ENCODE results near the gene NFIB. TPM values are rescaled to one million over a fixed set of nuclear protein-coding genes. Genes with fewer than 3 reads are reported as not detected.

NFIB gene
- total and polyA plus RNA-seq, 2 donors (not counting 3 experiments of a cell fraction or from before 2014, with no cell fraction given): 26.4 to 174 TPM

GRCh38 chr9:14203356-14204056 is 110.4 kb downstream of the NFIB start:
- Histone ChIP-seq H2AFZ (ENCODE audit: low read depth, low read length) (peak overlapping the region; percentile 77), H3K36me3 (ENCODE audit: control insufficient read depth in 2 of 2, extremely low read depth in 1 of 2, insufficient read depth in 2 of 2, low read length in 2 of 2) (peaks cover 3 to 4% of the 10 kb centered on the region in 2 experiments), H3K4me2 (ENCODE audit: insufficient read depth, low read length) (peak overlapping the region; percentile 78), H3K79me2 (ENCODE audit: control insufficient read depth, insufficient read depth, low read length) (peaks cover 84% of the 10 kb centered on the region), H3K27ac (ENCODE audit: insufficient read depth, low read depth, low read length) (peak overlapping the region; percentile 73), H3K4me1 (ENCODE audit: control insufficient read depth, extremely low read depth, insufficient read depth, low read length) (peaks cover 39% of the 10 kb centered on the region), H3K27me3 (ENCODE audit: control insufficient read depth in 2 of 2, insufficient read depth in 2 of 2, low read length in 2 of 2) (no peaks in the 10 kb centered on the region), H3K4me3 (replicated peaks in 1 of 3; ENCODE audit: insufficient read depth in 1 of 3, low read depth in 1 of 3, low read length in 3 of 3) (peak overlapping the region in 1 of 3 experiments; percentile 1), H3K9me3 (replicated peaks; ENCODE audit: control insufficient read depth, insufficient read depth, low read length) (no peaks in the 10 kb centered on the region), H4K20me1 (replicated peaks; ENCODE audit: control insufficient read depth, extremely low read depth, insufficient read depth, low read length) (no peaks in the 10 kb centered on the region), H3K9ac (replicated peaks; ENCODE audit: extremely low read depth, insufficient read depth, low read length) (peak overlapping the region; percentile 57), H3K9me1 (replicated peaks; ENCODE audit: control insufficient read depth, extremely low read depth, insufficient read depth, low read length) (no peaks in the 10 kb centered on the region)
- intact Hi-C loops (cut with micrococcal nuclease) (no loop called here), dilution Hi-C loops (cut with MboI; ENCODE audit: extremely low pct_ligation_motif_present, low sequenced_read_pairs) (no loop called here)
- TF ChIP-seq MYC (IDR thresholded peaks at IDR 0.05; ENCODE audit: low read depth, low read length) (no peak), POLR2AphosphoS5 (IDR thresholded peaks at IDR 0.05; ENCODE audit: insufficient read depth, low read depth, low read length) (peak; percentile 58), EZH2 (IDR thresholded peaks at IDR 0.05; ENCODE audit: borderline replicate concordance, low read depth, low read length, severe bottlenecking) (no peak), MAX (IDR thresholded peaks at IDR 0.05; ENCODE audit: insufficient read depth, insufficient read length) (no peak)
- CTCF ChIA-PET: interaction anchor here (0.9 to 2.8 kb wide), 14 partner anchors 9 to 776 kb away, joined by 3 to 12 read pairs (median 3); no protein-coding TSS in a partner anchor
- FAIRE-seq: no peak
- DNase-seq (ENCODE audit: low read depth, low spot score): peak; percentile 88
- no TSS peak for BruUV-seq (replicated peaks)
- POLR2A ChIA-PET: interaction anchor here (1.0 to 1.4 kb wide), 2 partner anchors 11 to 12 kb away, joined by 3 read pairs; no protein-coding TSS in a partner anchor

GRCh38 chr9:14198841-14199455 is 115.0 kb downstream of the NFIB start:
- no TSS peak for BruUV-seq (replicated peaks)
- intact Hi-C loops (cut with micrococcal nuclease): loop anchor here (10.0 kb wide), 1 partner anchor 164 kb away; no protein-coding TSS in a partner anchor
- peak overlapping the region; percentile 49 for H3K9ac ChIP-seq (replicated peaks; ENCODE audit: extremely low read depth, insufficient read depth, low read length)
- ChIA-PET CTCF (interaction anchor here (0.6 to 1.4 kb wide), 4 partner anchors 8 to 235 kb away, joined by 3 to 4 read pairs (median 4); no protein-coding TSS in a partner anchor), POLR2A (interaction anchor here (0.6 kb wide), 1 partner anchor 961 kb away, joined by 4 read pairs; no protein-coding TSS in a partner anchor)
- no peak overlapping the region for H3K4me3 ChIP-seq (replicated peaks in 1 of 3; ENCODE audit: insufficient read depth in 1 of 3, low read depth in 1 of 3, low read length in 3 of 3)
- H3K27me3 ChIP-seq (ENCODE audit: control insufficient read depth in 2 of 2, insufficient read depth in 2 of 2, low read length in 2 of 2): no peaks in the 10 kb centered on the region
- H3K27ac ChIP-seq (ENCODE audit: insufficient read depth, low read depth, low read length): peak overlapping the region; percentile 59
- no peak for TF ChIP-seq MAX (IDR thresholded peaks at IDR 0.05; ENCODE audit: insufficient read depth, insufficient read length)
- TF ChIP-seq POLR2AphosphoS5 (IDR thresholded peaks at IDR 0.05; ENCODE audit: insufficient read depth, low read depth, low read length): no peak
- TF ChIP-seq MYC (IDR thresholded peaks at IDR 0.05; ENCODE audit: low read depth, low read length): no peak
- TF ChIP-seq FOS (IDR thresholded peaks at IDR 0.05; ENCODE audit: borderline replicate concordance, insufficient read depth, low read length): no peak
- TF ChIP-seq POLR2A (IDR thresholded peaks at IDR 0.05; ENCODE audit: low read depth, low read length): no peak
- no peak for TF ChIP-seq GATA2 (IDR thresholded peaks at IDR 0.05; ENCODE audit: insufficient read depth, insufficient read length, low read depth, low read length)
- no peak for TF ChIP-seq CTCF (IDR thresholded peaks at IDR 0.05; ENCODE audit: extremely low read depth in 1 of 2, insufficient read depth in 1 of 2, low read depth in 1 of 2, low read length in 2 of 2)
- no peak for TF ChIP-seq JUN (IDR thresholded peaks at IDR 0.05; ENCODE audit: borderline replicate concordance, insufficient read depth, insufficient read length, low read depth)
- no peak for TF ChIP-seq EZH2 (IDR thresholded peaks at IDR 0.05; ENCODE audit: borderline replicate concordance, low read depth, low read length, severe bottlenecking)
- H2AFZ ChIP-seq (ENCODE audit: low read depth, low read length): no peak overlapping the region
- dilution Hi-C loops (cut with MboI; ENCODE audit: extremely low pct_ligation_motif_present, low sequenced_read_pairs): no loop called here
- H3K79me2 ChIP-seq (ENCODE audit: control insufficient read depth, insufficient read depth, low read length): peaks cover 83% of the 10 kb centered on the region
- FAIRE-seq (peak; percentile 26), DNase-seq (ENCODE audit: low read depth, low spot score) (peak; percentile 62)
- H3K9me1 ChIP-seq (replicated peaks; ENCODE audit: control insufficient read depth, extremely low read depth, insufficient read depth, low read length): no peaks in the 10 kb centered on the region
- H3K9me3 ChIP-seq (replicated peaks; ENCODE audit: control insufficient read depth, insufficient read depth, low read length): no peaks in the 10 kb centered on the region
- peak overlapping the region; percentile 65 for H3K4me2 ChIP-seq (ENCODE audit: insufficient read depth, low read length)
- H4K20me1 ChIP-seq (replicated peaks; ENCODE audit: control insufficient read depth, extremely low read depth, insufficient read depth, low read length): no peaks in the 10 kb centered on the region
- peaks cover 60% of the 10 kb centered on the region for H3K4me1 ChIP-seq (ENCODE audit: control insufficient read depth, extremely low read depth, insufficient read depth, low read length)
- peaks cover 0 to 3% of the 10 kb centered on the region in 2 experiments for H3K36me3 ChIP-seq (ENCODE audit: control insufficient read depth in 2 of 2, extremely low read depth in 1 of 2, insufficient read depth in 2 of 2, low read length in 2 of 2)

Measured in endothelial cell of umbilical vein (primary cell).